Endothelial cell (in vitro differentiated cells): Measurements from ENCODE around the gene C19orf38. TPM values are rescaled to one million over a fixed set of nuclear protein-coding genes. Genes with fewer than 3 reads are reported as not detected.

Experiments used
- DNase-seq: peaks from one replicate; pipeline ENCODE4 v3.0.0; 2021; ENCODE audit warnings: low spot score
- H3K27ac Mint-ChIP-seq: one replicate; pipeline ENCODE4 v1.8.0; 2021; ENCODE audit warnings: mixed read lengths, inconsistent platforms; ENCODE audit not compliant: unreplicated experiment
- H3K27me3 Mint-ChIP-seq: one replicate; pipeline ENCODE4 v1.8.0; 2021; ENCODE audit warnings: mild to moderate bottlenecking, moderate library complexity, mixed read lengths, inconsistent platforms; ENCODE audit not compliant: unreplicated experiment
- H3K36me3 Mint-ChIP-seq: one replicate; pipeline ENCODE4 v1.8.0; 2021; ENCODE audit warnings: mild to moderate bottlenecking, low read depth, mixed read lengths, inconsistent platforms; ENCODE audit not compliant: unreplicated experiment
- H3K4me1 Mint-ChIP-seq: one replicate; pipeline ENCODE4 v1.8.0; 2021; ENCODE audit warnings: mild to moderate bottlenecking, mixed read lengths, inconsistent platforms; ENCODE audit not compliant: unreplicated experiment
- H3K4me3 Mint-ChIP-seq: one replicate; pipeline ENCODE4 v1.8.0; 2021; ENCODE audit warnings: mild to moderate bottlenecking, mixed read lengths, inconsistent platforms; ENCODE audit not compliant: unreplicated experiment
- H3K9me3 Mint-ChIP-seq: one replicate; pipeline ENCODE4 v1.8.0; 2021; ENCODE audit warnings: mixed read lengths, inconsistent platforms; ENCODE audit not compliant: unreplicated experiment
- CTCF ChIP-seq: fragments of 200-600 bp; sonication (generic); IDR thresholded peaks from one replicate; pipeline ENCODE4 v1.5.0; 2021; ENCODE audit warnings: antibody characterized with exemption; ENCODE audit not compliant: unreplicated experiment
- long read RNA-seq: library from polyadenylated mRNA; unstranded; transcript quantifications from one replicate; pipeline ENCODE4 v2.0.0, GENCODE V29; 2020; ENCODE audit not compliant: unreplicated experiment
- total RNA-seq: library from RNA; stranded (reverse); fragmentation: NEBNext Ultra II Directional; extraction: Animal tissue kit (Norgen Biotek cat#: 25700); gene quantifications from one replicate; pipeline ENCODE4 v1.2.1, GENCODE V29; 2021; ENCODE audit not compliant: unreplicated experiment

The C19orf38 gene
- total RNA-seq = not detected
- long read RNA-seq = 0 reads

DNA sequence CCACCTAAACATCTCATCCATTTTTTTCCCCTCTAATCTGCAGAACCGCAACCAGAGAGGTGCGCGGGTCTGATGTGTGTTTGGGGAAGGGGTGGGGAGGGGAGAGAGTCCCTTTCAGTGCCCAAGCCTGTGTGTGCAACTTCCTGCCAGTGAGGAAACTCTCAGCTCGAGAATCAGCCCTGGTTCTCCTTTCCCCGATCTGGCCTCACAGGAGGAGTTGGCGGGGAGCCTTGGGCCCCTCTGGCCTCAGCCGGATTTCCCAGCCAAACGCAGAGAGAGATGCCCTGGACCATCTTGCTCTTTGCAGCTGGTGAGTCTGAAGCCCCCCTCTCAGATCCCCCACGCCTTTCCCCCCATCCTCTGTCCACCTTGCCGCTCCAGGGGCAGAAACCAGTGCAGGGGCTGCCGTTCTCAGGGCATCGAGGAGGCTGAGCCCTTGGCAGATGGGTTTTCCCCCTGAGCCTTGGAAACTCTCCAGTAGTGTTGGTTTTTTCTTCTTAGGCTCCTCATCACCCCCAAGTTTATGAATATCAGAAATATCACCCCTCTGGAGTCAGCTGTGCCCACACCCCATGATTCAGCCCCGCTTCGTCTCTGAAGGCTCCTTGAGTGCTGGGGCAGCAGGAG, at the start of gene C19orf38:
TSS of gene C19orf38 (plus strand) at position 186 of the 627 bp plus-strand sequence. CDS start at position 280, 94 bp downstream.
- peaks cover 5% of the 10 kb centered on the region for H3K27me3 Mint-ChIP-seq
- no peaks in the 10 kb centered on the region for H3K9me3 Mint-ChIP-seq
- H3K36me3 Mint-ChIP-seq = peaks cover 9% of the 10 kb centered on the region
- H3K4me1 Mint-ChIP-seq = no peaks in the 10 kb centered on the region
- no peak within 1 kb of the TSS for H3K4me3 Mint-ChIP-seq
- TF ChIP-seq CTCF = no peak
- no peak within 1 kb of the TSS for H3K27ac Mint-ChIP-seq
- no peak for DNase-seq

- Mint-ChIP-seq H3K27me3 (peaks cover 13% of the 10 kb centered on the region), H3K4me3 (no peak overlapping the region), H3K4me1 (no peaks in the 10 kb centered on the region), H3K36me3 (peaks cover 36% of the 10 kb centered on the region), H3K9me3 (no peaks in the 10 kb centered on the region), H3K27ac (no peak overlapping the region)
- no peak for TF ChIP-seq CTCF
- no peak for DNase-seq
Observed at GRCh38 chr19:10800488-10800887, 47.7 kb upstream of the C19orf38 start.

DNA sequence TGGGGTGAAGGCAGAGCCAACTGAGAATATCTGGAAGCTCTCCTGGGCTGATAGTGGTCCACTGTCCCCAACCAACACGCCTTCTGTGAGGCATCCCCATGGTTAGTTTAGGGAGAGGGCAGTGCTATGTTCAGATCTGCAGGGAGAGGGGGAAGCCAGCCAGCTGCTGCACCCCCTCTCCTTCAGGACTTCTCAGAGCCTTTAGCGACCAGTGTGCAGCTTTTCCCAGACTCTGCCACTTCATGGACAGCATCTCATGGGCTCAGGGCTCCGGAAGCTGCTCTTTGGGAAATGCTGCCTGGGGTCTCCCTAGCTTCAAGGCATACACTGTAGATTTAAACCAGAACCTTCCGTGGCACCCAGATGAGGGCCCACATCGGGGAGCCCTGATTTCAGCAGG, 45.7 kb upstream of the C19orf38 start:
- Mint-ChIP-seq H3K27ac (no peak overlapping the region), H3K4me3 (no peak overlapping the region), H3K4me1 (no peaks in the 10 kb centered on the region), H3K9me3 (no peaks in the 10 kb centered on the region), H3K36me3 (peaks cover 36% of the 10 kb centered on the region), H3K27me3 (peaks cover 10% of the 10 kb centered on the region)
- DNase-seq = no peak
- TF ChIP-seq CTCF = no peak

DNA sequence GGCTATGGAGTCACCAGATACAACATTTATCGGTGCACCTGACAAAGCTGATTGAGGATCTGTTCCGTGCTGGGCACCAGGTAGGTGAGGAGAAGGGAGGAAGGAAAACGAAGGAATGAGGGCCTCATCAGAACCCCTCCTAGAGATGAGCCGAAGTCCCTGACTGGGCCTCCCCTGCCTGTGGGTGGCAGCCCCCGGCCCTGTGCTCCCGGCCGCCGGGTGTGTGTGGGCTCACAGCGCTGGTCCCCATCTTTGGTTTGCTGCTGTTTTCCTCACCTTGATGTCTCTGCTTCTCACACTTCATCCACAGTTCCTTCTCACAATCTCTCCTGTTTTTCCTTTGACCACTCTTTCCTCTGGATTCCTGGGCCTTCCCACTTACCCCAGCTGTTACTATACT, 45.0 kb upstream of the C19orf38 start:
- Mint-ChIP-seq H3K4me3 (peak overlapping the region; percentile 73), H3K9me3 (no peaks in the 10 kb centered on the region), H3K36me3 (peaks cover 36% of the 10 kb centered on the region), H3K4me1 (peaks cover under 1% of the 10 kb centered on the region), H3K27ac (no peak overlapping the region), H3K27me3 (peaks cover 12% of the 10 kb centered on the region)
- no peak for TF ChIP-seq CTCF
- no peak for DNase-seq

DNA sequence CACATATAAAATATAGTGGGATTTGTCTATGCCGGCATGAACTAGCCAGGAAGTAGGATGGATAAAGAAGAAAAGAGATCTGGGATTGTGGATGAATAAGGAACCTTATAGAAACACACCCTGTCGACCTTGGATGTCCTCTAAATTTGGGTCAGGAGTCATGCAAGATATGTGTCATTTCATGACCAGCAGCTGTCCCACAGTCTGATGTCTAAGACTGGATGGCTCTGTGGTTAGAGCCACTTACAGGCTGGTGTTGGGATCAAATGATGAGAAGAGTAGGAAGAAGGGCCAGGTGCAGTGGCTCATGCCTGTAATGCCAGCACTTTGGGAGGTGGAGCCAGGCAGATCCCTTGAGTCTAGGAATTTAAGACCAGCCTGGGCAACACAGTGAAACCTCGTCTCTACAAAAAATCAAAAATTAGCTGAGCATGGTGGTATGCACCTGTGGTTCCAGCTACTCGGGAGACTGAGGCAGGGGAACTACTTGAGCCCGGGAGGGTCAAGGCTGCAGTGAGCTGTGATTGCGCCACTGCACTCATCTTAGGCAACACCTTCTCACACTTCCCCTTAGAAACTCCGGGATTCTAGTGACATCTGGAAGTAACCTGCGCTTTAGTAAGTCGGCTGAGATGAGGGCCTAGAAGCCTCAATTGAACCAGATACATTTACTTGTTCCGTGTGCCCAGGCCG, 43.0 kb upstream of the C19orf38 start:
- H3K4me3 Mint-ChIP-seq = peak overlapping the region; percentile 9
- no peak for TF ChIP-seq CTCF
- no peak for DNase-seq
- H3K27me3 Mint-ChIP-seq = peaks cover 14% of the 10 kb centered on the region
- H3K36me3 Mint-ChIP-seq = peaks cover 41% of the 10 kb centered on the region
- no peak overlapping the region for H3K27ac Mint-ChIP-seq
- H3K9me3 Mint-ChIP-seq = no peaks in the 10 kb centered on the region
- H3K4me1 Mint-ChIP-seq = peaks cover 7% of the 10 kb centered on the region
